Stromal cell of bone marrow (primary cell): ENCODE measurements around the gene NAA11.
"Not testable (repeated sequence)": the region's sequence is repeated elsewhere in the genome, so short reads cannot be mapped to it uniquely, and the experiment has no call there.

Experiments
- DNase-seq: peaks from one replicate; pipeline ENCODE4 v3.0.0-alpha.2; 2012; ENCODE audit warnings: low read depth

NAA11 gene

DNA sequence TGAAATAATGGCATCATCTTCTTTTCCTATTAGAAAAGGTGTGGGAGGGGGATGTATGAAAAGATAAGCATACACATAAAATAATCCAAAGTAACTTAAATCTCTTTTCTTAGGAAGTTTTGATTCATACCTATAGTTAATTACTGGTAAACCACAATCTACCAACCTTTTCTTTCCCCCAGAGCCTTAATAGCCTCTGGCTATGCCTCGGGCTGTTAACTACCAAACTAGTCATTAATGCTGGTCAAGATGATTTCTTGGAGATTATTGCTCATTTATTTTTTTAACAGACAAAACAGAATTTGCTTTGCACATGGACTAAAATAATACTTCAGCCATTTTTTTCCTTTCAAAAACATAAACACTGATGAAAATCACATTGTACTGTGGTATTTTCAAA is 16.9 kb downstream of the NAA11 start:
- DNase-seq, result no peak

DNA sequence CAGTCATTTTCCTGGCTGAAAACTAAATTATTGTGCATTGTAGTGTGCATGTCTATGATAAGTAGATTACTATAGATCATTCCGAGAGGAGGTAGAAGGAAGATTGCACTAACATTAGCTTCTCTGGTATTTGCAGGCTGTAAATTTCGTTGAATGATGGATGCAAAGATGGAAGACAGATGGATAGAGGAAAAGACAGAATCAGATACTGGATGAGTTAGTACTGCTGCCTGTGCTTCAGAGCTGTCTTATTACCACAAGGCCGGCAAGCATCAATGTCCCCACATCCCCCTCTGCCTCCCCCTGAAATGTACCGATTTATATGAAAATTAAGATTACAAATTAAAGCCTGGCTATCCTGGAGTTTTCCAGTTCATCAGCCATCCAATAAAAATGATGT is 17.7 kb downstream of the NAA11 start:
- no peak for DNase-seq

DNA sequence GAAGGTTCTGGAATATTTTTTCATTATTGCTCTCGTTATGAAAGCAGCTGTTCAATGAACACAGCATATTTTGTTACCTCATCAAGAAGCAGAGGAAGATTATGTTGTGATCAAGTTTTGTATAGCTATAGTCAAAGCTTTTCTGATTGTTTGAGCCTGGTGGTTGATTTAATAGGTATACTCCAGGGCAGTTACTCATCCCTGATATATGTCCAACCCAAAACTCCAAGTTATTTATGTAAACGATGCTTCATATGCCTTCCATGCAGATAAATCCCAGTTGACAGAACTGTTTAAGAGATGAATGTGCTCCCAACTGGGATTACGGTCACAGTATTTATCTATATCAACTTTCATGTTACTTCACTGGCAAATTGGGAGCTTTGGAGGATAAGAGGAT is 19.1 kb downstream of the NAA11 start:
- DNase-seq, result no peak

DNA sequence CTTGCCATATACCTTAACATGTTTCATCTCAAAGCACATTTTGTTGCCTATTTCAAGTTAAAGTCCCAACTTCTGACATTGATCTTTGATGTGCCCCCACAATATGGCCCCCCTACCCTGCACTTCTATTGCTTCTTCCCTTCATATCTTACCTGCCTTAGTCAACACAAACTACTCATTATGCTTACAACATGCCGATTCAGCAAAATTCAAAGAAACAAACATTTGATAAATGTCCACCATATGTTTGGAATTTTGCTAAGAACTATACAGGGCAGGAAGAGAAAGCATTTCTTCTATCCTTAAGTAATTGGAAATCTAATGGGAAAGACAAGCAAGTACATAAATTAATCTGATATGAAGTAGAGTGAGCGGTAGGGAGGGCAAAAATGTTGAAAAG is 25.6 kb downstream of the NAA11 start:
- no peak for DNase-seq

DNA sequence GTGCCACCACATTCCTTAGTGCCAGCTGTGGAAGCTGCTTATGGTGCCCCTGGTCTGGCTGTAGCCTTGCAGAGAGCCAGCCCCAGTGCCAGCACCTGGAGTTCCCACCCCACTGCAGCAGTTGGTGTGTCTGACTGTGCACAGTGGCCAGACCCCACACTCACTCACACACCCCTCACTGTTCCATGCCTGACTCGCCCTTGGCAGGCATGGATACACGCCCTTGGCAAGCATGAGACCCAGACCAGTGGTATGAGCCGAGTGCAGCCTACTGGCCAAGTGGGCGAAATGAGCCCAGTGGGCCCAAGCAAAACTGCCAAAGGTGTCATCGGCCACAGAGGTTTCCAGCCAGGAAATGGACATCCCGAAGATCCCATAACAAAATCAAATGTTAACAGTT is 27.4 kb downstream of the NAA11 start:
- no peak for DNase-seq

DNA sequence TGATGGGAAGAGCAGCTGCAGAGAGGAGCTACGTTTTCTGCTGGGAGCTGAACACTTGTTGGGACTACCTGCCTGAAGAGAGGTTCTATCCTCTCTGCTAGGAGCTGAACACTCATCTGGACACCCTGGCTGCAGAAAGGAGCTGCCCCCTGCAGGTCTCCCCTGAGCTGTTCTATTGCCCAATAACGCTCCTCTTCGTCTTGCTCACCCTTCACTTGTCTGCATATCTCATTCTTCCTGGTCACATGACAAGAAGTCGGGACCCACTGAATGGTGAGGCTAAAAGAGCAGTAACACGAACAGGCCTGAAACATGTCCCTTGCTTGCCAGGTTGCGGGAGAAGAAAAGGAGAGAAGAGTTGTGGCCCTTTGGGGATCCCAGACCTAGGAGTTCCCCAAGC is 27.8 kb downstream of the NAA11 start:
- DNase-seq, result no peak

DNA sequence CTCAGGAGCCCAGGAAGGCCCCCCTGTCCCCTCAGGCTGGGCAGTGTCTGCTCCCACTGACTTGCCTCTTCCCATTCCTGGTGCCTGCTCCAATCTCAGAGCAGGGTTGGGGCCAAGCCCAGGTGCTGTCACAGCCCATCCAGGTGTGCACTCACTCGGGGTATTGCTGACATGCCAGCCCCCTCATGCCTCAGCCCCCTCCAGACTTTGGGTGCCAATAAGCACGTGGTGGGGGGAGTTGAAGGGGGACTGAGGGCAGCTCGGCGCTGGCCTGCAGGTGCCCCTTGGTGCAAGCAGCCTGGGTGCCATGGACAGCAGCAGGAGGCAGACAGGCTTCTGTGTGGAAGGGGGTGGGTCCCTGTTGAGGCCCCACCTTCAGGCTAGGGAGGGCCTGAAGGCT is 28.4 kb downstream of the NAA11 start:
- DNase-seq, result no peak

DNA sequence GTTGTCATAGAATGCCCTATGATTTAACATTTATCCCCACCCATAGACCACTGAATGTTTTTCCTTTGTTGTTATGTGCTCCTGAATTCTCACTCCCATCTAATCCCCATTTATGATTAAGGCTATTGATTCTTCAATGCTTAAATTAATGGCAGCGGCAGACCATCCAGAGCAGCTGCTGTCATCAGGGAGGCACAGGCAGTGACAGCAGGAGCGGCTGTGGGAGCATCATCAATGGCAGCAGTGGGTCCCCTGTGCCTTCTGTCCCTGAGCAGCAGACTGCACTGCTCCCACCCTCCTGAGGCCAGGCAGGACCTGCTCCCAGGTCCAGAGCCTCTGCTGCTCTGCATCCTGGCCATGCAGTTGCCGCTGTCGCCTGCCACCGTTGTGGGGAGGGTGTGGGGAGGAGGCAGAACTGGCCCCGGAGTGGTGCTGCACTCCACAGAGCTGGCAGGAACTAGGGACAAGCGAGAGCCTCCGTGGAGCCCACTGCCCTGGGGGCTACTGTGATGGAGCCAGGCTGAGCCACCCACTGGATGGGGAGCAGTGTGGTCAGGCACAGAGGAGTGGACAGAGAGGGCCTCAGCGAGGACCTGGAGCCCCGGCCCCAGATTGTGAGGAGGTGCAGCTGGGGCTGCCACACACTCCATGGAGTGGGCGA is 29.0 kb downstream of the NAA11 start:
- no peak for DNase-seq

DNA sequence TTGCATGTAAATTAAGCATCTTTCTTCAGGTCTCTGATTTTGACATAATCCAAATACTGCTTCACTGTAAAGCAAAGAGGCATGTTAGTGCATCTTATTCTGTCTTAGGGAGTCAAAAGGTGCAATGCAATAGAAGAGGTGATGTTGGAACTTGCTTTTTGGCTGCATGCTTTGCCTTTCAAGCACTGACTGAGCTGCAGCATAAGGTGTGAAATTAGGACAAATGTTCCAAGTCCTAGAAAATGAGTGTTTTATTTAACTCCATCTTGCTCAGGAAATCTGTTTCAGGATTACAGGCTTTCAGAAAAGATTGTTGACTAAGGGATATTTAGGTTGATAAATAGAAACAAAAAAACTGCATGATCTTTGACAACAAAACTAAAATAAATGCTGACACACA is 30.8 kb downstream of the NAA11 start:
- DNase-seq, result no peak

DNA sequence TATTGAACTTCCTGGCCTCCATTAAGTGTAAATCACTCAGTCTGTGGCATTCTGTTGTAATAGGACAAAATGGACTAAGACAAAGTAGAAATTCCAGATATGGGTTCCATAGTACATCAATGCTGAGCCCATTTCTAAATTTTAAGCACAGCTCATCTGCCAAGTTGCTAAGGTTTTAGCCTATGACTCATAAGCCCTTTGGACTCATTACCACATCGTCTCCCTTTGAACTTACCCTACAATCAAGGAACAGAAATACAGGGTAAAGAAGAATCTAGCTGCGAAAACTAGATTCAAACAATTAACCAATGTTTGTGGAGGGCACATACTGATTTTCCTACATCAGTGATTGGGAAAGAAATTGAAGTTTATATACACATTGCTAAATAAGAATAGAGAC is 31.8 kb downstream of the NAA11 start:
- peak; percentile 1 for DNase-seq

DNA sequence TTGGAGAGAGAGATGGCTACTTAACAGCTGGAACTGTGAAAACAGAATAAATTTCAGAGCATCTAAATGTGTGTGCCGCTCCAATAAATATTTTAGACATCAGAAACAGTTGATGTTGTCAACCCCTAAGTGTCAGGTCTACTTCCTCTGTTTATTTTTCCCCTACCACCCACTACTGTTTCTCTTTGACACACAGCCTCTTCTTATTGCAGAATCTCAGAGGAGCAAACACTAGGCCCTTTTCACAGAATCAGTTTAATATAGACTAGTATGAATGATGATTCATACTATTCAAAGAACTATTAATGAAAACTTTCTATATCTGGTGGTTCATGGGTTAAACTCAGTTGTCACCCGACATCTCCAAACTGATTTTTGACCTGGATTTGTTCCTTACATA is 33.9 kb downstream of the NAA11 start:
- no peak for DNase-seq

DNA sequence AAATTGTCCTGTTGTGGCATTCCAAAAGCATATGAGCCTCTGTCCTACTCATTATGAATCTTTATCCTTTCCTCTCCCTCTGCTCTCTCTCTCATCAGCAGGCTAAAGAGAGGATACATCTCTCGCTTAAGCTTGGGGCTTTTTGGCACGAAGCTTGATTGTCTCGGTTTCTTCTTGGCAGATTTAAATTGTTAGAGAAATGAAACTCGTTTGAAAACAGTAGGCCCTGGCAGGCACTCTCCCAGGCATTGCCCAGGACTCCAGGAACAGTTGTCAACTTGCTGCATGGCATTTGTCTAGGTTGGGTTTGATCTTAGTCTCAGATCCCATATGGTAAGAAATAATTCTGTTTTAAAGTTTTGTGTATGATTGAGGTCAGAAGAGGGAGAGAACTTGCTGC is 35.5 kb downstream of the NAA11 start:
- DNase-seq, result no peak

DNA sequence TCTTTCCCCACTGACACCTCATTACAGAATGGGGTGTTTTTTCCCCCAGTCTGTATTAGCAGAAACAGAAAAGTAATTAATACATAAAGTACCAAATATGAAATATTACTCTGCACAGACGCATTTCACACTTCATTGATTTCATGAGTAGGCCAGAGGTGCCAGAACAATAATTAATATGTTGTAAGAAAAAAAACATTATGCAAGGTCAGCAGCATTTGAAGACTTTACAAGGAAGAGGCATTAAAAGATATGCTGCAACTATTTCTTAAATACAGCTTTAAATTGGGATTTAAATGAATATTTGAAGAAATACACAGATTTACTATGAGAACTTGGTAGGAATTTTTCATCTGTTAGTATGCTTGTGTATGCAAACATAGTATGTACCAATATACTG is 37.7 kb downstream of the NAA11 start:
- no peak for DNase-seq

DNA sequence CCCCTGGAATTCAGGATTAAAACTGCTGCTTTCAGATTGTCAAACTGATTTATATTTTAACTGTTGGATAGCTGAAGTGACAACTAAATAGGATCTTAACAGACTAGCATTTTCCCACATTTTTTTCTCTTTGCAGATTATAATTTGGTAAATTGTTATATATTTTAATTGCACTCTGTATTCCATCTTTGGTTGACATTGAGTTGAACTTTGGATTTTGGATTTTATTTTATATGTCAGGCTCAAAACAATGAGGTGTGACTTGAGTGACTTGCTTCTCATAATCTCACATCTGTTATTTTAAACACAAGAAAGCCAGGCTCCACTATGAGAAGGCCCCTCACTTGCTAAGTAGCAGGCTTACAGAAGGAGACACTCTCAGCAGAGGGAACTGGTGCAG is 38.1 kb downstream of the NAA11 start:
- DNase-seq, result no peak

DNA sequence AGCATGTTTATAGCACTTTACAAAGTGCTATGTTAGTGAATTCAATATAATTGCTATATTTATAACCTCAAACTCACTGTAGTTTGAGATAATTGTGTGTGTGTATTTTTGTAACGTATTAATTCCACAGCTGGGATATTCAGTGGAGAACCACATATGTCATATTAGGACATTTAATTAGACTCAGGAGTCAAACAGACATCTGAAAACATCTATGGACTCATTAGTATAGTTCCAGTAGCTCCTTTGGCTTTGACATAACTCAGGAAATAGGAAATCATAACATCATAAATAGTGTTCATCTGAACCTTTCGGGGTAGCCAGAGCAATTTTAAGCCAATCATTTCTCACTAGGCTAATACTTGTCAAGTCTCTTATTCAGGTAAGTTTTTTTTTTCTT is 38.8 kb downstream of the NAA11 start:
- no peak for DNase-seq

DNA sequence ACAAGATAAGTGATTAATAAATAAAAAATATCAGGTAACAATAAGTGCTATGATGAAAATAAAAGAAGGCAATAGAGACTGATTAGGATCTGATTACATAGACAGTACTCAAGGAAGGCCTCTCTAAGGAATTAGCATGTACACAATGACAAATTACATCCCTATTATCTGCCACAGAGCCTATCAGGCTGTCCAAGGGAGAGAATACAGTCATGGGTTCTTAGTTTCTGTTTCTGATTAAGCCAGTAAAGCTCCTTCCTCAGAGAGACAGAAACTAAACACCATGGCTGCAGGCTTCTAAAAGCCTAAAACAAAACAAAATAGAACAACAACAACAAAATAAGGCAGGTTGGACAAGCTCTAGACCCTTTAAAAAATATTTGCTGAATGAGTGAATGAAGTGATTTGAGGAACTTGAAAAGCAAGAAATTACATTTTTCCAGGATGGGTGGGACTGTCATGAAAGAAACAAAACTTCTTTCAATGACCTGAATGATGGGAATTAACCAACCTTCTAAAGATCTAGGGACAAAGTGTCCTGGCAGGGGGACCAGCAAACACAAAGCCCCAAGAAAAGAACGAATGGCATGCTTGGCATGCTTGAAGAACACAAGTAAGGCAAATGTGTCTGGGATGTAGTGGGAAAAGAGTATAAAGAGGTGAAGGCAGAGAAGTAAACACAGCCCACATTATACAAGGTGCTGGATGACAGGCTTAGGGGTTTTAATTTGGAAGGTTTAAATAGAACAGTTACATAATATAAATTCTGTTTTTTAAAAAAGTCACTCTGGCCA is 44.1 kb downstream of the NAA11 start:
- DNase-seq, result no peak

DNA sequence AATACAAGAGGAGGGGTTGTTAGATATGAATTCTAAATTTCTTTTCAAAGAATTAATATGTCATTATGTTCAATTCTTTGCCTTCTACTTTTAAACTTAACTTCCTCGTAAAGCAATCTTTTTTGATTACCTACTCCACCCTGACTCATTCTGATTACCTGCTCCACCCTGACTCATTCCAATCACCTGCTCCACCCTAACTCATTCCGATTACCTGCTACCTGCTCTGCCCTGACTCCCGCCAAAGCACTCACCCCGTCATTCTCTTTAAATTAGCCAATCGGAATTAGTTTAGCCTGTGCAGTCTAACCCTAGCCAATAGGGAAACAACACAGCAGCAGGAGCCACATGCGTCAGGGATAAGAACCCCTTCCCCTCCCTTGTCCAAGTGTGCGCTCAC is 48.4 kb downstream of the NAA11 start:
- DNase-seq, result not testable (repeated sequence)

DNA sequence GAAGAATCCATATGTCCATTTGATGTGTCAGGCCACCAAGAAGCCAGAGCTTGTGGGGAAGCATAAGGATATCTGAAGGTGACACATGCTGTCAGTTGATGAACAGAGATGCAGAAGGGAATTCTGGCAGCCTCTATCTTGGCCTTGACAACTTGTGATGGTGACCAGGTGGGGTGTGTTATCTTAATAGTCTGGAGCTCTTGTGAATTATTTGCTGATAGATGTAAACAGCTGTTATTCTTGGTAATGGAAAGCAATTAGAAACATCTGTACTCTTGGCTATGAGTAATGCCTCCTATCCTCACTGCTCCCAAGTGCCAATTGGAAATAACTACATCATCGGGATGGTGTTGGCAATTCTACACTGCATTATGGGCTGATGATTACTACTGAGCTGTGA is 51.9 kb downstream of the NAA11 start:
- DNase-seq, result no peak

DNA sequence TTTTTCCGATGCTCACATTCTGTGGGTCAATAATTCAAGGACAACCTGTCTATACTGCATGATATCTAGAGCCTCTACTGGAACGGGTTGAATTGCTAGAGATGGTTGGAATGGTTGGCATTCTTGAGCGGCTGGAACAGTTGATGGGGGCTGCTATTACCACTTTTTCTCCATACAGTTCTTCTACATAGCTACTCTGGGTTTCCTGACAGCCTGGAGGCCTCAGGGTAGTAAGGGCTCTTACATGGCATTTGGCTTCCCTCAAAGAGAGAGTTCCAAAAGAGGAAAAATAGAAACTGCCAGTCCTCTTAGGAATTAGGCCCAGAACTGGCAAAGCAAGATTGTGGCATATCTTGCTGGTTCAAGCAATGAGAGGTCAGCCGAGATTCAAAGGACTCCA is 53.1 kb downstream of the NAA11 start:
- DNase-seq, result no peak

DNA sequence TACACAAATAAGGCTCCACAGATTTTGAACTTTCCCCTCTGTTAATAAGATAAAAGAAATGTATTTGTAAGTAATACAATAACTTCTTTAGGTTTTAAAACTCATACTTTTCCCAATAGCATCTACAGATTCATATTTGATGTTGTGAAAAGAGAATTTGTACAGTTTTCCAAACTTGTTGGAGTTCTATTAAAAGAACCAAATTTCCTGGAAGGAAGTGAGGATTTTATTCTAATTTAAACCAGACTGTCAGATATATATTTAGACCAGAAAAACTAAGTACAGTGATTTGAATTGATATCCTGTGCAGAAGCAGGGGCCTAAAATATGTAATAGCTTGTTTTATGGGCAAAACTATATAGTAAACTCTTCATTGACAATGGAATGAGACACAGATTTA is 53.7 kb downstream of the NAA11 start:
- no peak for DNase-seq

DNA sequence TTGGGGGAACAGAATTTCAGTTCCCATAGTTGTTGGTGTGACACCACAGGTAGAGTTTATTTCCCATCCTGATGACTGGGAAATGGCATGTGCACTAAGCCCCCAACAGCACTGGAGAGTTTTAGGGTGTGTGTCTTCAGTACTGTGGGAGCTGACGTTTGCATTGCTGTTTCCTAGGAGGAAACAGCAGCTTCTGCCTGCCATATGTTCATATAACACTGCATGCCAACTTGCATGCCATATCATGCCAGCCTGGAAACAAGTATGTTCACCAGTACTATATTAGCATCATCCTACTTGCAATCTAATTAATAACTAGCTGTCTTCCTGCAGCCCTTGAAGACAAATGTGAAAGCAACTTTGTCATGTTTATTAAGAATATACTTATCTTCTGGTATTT is 58.2 kb downstream of the NAA11 start:
- DNase-seq, result no peak
